COLO668 (cell line): ENCODE data around the gene VAC14.
A peak's percentile ranks its signal among the peaks of the same experiment; 100 is the strongest.

Experiments
- DNase-seq: peaks from one replicate; lab custom pipeline; 2025; ENCODE audit not compliant: unreplicated experiment; lab: John Stamatoyannopoulos, UW

VAC14 gene

DNA sequence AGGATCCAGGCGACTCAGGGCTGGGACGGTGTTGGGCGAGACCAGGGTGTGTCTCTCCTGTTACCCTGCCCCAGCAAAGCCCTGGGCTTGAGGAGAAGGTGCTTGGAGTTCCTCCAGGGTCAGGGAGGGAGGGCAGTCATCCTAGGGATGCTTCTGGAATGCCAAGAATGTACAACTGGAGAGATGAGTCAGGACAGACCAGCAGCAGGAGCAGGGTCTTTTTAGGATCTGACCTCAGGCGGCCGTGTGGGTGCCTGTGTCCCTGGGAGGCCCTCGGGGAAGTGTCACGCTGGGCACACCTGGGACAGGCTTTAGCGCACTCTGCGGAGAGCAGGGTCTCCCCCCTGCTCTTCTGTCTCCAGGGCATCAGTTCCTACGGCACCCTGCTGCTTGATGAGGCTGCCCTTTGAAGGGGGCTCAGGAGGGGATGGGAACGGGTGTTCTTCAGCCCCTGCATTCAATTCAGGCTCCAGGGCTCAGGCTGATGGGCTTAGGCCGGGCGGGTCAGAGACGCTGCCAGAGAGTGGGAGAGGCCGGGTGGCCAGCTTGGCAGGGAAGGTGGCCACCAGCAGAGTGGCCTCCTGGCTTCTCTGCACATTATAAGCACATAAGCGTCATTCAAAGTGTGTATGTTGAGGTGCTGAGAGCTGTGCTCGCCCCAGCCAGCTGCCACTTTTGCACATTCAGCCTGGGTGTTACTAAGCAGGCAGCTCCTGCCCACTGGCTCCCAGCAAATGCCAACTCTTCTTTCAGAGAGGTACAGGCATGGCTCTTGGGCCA, 106.7 kb downstream of the VAC14 start:
- no peak for DNase-seq

DNA sequence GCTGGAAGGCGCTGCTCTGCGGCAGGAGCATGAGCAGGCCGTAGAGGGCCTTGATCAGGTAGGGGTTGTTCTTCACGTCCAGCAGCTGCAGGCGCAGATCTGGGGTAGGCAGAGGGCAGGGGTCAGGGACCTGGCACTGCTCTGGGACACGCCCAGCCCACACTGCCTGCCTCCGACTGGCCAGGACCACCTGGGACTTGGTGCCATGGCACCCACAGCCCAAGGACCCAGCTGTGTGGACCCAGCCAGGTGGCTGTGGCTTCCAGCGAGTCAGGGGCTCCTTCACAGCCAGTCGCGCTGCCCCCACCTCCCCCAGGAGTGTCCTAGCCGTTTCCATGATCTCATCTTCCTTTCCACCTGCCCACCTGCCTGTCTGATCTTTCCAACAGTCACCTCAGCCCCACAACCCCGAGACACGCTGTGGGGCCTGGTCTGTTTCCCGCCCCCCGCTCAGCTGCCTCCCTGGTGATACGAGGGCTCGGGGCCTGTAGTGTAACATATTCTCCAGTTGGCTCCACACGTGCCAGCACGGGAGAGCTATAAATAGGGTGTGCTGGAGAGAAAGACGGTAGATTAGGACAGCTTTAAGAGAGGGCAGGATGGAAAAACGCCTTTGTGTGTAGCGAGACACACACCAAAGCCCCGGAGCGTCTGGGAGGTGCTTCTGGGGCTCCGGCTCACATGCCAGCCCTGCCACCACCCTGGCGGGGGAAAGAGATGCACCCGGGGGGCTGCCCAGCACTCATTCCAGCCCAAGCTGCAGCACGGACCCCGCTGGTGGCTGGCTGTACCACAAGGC, 107.9 kb downstream of the VAC14 start:
- peak; percentile 10 for DNase-seq

DNA sequence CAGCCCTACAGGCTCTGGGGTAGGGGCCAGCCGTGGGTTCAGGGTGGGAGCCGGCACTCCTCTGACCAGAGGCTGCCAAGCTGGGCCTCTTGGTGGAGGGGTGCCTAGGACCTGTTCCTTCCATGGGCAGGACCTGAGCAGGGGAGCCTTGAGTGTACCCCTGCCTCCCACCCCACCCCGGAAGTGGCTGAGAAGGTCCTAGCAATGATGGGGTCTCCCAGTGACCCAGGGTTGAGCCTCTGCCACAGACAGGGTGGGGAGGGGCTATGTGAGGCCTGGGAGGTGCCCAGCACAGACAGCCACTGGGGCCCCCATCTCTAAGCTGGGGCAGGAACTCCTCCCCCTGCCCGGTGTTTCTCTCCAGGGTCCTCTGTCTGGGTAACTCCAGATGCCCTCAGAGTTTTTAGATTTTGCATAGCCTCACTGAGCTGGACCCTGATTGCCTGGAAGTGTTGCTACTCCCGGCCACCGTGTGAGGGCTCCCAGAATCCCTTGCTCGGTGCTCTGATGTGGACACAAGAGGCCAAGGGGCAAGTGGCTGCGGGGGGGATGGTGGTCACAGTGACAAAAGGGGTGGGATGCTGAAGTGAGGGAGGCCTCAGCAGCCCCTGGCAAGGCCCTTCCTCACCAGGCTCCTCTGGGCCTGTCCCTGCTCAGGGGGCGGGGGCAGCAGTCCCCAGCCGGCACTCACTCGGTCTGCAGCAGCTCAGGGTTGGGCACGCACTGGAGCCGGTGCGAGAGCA, 108.7 kb downstream of the VAC14 start:
- DNase-seq: no peak

DNA sequence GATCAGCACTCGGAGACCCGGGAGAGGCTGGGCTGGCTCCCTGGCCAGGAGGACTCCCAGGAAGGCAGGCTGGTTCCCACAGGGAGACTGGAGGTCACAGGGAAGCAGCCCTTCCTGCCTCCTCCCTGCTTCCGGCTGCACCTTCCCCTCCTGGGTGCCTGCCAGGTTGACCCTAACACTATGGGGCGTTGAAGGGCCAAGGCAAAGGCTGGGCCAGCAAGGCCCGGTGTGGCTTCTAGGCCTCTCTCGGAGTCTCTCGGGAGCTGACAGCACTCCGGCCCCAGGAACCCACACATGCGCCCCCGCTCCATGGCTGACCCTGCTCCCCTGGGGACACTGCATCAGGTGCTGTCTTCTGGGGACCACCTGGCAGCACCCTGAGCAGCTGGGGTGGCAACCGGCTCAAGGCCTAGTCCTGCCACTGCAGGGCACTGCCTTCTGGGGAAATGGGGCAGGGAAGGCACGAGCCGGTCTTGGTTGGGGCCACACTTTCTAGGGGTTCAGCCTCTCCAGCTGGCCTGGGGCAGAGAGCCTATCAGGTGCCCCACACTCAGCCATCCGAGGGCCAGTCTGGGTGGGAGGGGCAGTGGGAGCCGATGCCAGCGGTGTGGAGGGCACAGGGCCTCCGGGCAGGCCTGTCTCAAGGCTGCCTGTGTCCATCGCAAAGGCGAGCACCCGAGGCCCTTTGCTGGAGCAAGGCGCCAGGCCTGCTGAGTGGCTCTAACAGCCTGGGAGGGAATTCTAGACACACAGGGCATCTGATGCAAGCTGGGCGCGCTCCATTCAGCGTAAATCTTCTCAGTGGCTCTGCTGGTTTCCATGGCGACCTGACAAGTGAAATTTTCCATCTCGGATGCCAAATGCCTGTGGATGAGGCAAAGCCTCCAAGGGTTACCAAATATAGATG, 109.5 kb downstream of the VAC14 start:
- no peak for DNase-seq

DNA sequence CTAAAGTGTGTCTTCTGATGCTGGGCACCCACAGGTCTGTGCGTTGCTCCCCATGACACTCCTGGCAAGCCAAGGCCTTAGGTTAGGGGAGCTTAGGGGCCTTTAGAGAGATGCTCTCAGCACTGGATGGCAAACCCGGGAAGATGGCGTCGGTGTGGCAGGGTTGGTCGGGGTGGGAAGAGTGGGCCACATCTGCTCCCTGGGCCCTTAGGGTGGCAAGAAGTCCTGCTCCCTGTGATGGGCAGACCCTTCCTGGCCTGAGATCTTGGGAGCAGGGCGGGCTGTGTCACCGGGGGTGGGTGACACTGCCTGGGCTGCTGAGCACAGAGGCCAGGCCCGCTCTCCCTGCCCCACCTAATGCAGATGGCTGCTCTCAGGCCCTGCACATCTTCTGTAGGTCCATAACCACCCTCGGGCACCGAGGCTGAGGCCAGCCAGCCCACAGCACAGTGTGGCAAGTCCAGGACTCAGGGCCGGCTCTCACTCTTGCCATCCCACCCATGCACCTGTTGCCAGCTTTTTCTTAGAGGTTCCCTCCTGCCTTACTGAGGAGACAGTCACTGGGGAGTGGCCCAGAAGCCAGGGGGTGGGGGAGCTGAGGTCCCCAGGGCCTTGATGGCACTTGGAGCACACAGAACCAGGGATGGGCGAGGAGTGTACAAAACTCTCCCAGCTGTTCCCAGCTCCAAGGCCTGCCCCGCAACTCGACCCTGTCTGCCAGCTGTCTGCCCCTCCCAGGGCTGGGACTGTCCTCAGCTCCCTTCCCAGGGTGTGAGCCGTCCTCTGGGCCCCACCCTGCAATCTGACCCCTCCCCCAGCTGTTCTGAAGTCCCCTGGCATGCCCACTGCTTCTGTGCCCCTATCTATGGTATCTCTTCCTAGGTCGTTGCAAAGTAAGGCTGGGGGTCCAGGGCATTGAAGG, 110.7 kb downstream of the VAC14 start:
- DNase-seq: peak; percentile 21

DNA sequence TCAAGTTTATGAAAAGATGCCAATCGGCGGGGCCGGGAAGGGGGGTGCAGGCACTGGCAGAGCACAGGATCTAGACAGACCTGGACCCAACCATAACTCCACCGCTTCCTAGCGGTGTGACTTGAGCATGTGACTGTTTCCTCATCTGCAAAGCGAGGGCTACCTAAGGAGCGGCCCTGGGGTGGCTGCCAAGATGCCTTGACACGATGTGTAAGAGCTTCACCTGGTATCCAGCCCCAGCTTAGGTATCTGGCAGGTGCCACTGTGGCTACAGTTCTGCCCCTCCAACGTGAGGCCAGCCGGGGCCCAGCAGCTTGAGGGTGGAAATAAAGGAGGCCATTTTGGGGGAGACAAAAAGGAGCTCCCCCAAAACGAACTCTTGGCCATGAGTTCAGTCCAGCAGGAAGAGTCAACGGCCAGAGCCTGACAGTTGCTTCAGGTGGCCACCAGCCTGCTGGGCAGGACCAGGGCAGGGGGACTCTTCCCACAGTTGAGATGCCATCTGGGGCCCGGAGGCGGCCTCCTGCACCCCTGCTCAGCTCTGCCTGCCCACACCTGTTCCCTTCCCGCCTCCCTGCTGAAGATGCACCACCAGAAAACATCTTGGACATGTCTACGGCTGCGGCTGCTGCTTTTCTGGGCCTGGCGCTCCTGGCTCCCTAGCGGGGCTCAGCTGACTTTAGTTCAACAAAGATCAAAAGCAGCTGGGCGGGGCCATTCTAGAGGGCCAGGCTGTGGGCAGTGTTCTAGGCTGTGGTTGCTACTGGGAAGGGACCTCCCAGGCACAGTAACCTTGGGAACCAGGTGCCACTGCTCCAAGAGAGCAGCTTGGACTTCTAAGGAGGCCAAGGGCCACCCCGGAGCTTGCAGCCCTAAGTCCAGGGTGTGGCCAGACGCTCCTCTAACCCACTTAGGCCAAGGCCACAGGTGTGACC, 111.7 kb downstream of the VAC14 start:
- peak; percentile 36 for DNase-seq

DNA sequence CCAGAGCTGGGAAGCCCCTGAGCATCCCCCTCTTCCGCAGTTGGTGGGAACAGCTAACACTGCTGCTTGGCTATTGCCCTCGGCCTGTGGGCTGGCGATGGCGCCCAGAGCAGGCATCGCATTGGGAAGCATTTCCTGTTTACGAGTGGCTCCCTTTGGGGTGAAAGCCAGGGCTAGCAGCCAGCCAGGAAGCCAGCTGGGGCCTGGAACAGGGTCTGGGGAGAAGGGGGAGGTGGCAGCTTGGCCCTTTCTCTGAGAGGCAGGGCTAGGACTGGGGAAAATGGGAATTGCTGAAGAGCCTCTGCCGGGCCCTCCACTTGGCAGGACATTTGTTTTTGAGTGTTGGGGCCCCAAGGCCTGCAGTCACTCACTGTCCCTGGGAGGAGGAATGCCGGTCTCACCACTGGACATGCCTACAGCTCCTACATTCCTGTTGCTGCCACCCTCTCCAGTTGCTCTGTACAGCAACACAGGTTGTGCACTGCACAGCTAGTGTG, 112.7 kb downstream of the VAC14 start:
- peak; percentile 10 for DNase-seq

DNA sequence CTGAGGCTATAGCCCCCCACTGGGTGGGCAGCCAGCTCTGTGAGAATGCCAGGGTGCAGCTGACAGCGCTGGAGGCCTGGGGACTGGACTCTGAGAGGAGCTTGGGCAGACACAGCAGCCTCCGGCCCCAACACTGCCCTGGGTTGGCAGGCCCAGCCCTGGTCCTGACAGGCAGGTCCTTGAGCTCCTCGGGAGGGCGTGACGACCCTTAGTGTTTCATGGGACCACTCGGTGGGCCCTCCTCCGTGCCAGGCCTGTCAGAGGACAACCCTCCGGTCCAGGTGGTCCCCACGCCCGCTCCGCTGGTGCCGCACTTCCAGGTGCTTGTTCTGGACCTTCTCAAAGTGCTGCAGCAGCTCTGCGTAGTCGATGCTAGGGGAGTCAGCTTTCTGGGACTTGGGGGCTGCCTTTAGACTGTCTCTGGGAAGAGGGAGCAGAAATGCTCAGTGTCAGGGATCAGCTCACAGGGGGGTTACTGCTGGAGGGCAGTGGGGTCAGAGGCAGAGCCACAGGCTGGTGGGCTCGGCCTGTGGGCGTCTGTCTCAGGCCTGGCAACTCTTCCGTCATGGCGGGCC, 113.2 kb downstream of the VAC14 start:
- peak; percentile 20 for DNase-seq

DNA sequence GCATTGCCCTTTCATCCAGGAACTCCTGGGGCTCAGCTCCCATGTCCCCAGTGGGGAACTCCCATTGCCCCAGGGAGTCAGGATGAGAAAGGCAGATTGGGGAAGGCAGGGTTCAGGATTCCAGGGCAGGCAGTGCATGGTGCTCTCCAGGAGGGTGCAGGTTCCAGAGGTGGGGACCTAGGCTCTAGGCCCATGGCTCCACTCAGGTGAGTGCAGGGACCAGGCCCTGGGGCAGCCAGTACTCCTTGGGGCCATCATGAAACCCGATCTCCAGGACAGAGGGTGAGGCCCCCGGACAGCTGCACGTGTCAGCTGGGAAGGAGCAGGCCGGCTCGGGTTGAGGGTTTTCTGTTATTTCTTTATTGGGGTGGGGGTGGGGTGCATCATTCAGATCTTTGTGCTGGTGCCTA, 113.9 kb downstream of the VAC14 start:
- peak; percentile 73 for DNase-seq

DNA sequence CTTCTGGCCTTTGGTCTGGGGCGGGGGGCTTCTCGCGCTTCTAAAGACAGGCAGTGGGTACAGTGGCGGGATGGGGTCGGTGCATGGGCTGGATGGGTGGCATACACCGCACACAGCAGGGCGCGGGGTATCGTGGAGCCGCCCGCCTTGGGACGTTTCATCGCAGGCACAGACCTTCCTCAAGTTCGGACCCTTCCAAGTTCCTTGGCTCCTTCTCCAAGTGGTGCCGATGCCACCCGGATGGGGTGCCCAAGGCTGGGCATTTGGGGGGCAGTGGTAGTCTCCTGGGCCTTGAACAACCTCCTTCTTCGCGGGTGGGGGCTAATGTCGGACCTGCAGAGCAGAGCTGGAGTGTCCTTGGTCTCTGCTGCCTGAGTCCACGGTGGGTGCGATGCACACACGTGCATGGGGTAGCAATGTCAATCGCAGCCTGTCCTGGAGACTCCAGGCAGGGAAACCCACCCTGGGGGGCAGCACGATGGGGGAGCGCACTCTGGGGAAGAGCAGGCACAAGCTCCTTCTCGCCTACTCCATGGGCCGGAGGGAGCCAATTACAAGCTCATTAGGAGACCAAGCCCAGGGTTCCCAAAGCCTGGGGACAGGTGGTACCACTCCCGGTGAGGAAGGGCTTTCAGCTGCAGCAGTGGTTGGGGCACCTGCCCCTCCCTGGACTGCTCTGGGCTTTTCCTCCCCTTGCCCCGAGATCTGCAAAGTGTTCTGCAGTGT, 114.4 kb downstream of the VAC14 start:
- peak; percentile 71 for DNase-seq

DNA sequence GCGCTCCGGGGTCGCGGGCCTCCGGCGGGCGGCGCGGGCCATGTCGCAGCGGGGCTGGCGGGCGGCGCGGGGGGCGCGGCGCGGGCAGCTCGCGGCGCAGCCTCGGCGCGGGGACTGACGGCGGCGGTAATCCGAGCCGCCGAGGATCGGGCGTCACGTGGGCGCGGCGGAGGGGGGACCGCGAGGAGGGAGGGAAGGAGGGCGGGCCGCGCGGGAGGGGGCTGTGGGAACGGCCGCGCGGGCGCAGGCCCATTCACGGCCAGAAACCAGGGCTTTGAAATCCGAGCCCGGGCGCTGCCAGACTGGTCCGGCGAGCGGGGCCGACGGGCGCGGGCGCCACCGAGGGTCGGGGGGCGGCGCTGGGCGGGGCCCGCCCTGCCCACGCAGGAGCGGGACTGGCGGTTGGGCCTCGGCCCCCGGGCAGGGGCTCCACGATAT, 115.0 kb downstream of the VAC14 start, which contains the start of gene MTSS2:
TSS of gene MTSS2 (minus strand) at position 116 of the 438 bp plus-strand sequence. CDS start 262 bp downstream, outside the sequence.
- DNase-seq: peak; percentile 95

DNA sequence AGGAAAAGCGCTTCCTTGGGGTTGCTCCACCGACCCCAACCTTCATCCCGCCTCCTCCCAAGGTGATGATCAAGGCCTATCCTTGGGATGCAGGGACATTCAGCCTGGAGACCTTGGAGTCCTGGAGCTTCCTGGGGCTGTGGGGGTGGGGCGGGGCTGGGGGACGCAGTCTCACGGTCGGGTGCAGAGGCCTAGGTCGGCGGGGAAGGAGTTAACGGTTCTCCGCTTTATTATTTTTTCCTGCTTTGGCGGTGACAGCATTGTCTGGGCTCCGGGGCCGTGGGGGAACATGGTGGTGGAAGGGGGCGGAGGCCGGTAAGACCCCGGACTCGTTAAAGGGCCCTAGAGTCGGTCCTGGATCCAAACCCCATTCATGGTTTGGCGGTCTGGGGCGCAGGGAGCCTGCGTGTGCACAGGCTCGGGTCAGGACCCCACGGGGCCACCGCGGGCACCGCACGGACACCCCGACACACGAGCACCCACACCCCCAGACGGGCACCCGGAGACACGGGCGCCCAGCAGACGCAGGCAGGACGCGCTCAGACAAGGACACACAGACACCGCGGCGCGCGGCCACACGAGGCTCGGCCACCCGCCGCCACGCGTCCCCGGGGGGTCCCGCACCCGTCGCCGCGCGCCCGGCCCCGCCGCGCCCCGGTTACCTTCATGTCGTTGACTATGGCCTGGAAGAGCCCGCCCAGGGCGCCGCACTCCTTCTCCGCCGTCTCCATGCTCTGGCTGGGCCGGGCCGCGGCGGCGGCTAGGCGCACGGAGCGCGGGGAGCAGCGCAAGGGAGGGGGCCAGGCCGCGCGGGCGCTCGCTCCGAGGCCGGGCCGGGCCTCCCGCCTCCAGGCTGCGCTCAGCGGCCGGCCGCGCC, 115.7 kb downstream of the VAC14 start:
- peak; percentile 77 for DNase-seq

DNA sequence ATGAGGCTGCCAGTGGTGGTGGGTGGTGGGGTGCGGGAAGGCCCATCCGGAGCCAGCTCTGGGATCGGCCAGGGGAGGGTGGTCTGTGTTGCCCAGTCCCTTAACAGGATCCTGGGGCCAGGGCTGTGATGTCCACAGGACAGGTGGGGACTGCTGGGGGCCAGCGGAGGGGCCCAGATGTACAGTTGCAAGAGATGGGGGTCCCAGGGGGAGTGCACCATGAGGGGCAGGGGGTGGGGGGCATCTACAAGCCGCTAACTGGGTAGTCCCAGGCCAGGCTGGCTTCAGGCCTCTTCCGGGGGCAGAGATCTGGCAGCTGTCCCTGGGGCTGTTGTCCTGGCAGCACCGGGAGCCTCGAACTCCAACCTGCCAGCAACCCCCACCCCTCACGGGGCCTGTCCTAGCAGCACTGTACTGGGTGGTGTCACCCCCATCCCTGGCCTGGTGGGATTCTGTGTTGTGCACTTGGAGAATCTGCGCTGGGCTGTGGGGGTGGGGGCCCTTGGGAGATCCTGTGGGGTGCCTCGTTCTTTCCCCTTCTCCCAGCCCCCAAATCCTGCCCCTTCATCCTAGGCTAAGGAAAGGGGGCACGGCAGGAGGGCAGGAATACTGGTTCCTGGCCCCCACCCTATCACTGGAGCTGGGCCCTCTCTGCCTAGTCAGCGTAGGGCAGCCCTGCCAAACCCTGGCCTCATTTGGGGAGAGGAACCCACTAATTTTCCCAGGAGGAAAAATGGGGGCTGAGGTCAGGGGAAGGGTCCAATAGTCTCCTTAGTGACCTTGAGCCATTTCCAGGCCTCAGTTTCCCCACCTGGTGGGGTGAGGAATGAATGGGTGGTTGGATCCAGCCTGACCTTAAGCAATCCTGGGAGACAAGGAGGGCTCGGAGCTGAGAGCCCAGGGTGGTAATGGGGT, 116.6 kb downstream of the VAC14 start:
- DNase-seq: peak; percentile 15

DNA sequence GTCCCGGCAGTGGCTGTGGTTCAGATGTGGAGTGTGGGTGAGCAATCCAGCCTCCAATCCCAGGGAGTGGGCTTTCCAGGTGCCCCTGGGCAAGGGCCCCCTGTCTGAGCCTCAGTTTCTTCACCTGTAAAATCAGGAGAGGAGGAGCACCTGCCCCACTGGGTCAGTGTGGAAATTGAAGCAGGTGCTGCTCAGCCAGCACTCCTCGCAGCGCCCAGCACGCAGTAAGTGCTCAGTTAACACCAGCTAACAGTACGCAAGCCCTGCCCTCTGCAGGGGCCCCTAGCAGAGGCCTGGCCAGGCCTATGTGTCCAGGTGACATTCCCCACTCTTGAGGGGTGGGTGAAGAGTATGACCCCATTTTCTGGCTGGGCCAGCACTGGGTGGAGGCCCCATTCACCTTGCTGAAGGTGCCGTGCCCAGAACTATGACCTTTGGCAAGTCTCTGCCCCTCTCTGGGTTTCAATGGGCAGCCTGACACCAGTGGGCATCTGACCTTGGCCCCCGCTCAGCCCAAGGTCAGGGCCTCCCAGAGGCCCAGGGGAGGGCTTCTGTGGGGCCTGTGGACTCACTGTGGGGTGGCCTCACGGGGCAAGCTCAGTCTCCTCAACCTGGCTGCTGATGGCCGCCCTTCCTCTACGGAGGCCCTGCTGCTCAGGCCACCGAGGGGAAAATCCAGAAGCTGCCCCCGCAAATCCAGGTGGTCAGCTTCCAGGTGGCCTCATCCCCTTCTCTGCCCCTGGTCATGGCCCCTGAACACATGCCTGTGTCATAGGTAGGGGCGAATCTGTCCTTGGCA, 117.6 kb downstream of the VAC14 start:
- no peak for DNase-seq
